H1 (cell line): ENCODE results near the gene MCL1. TPM values are rescaled to one million over a fixed set of nuclear protein-coding genes. Genes with fewer than 3 reads are reported as not detected.

Source experiments
- CHD7 ChIP-seq: fragments of 300-600 bp; sonication (generic); IDR thresholded peaks from 2 replicates; pipeline ENCODE4 v1.7.1; 2012; ENCODE audit warnings: low read length, moderate library complexity, mild to moderate bottlenecking, inconsistent platforms; ENCODE audit not compliant: insufficient replicate concordance
- KDM4A ChIP-seq: IDR thresholded peaks from one replicate; pipeline ENCODE4 v1.7.1; 2012; ENCODE audit warnings: low read depth, mild to moderate bottlenecking, moderate library complexity, low read length, inconsistent platforms; ENCODE audit not compliant: severe bottlenecking
- POLR2A ChIP-seq, 2 experiments: IDR thresholded peaks; 1 replicate in 1 of 2; 2 replicates in 1 of 2; pipeline ENCODE4 v1.6.1; 2011; ENCODE audit warnings: low read depth in 2 of 2, low read length in 2 of 2, mild to moderate bottlenecking in 2 of 2; ENCODE audit errors: control extremely low read depth in 1 of 2
- SAP30 ChIP-seq: fragments of 300-600 bp; sonication (generic); IDR thresholded peaks from 2 replicates; pipeline ENCODE4 v1.7.1; 2012; ENCODE audit warnings: low read length, moderate library complexity, mild to moderate bottlenecking, inconsistent platforms; ENCODE audit not compliant: insufficient read depth, insufficient replicate concordance
- SRF ChIP-seq: IDR thresholded peaks from 2 replicates; pipeline ENCODE4 v1.6.1; 2011; ENCODE audit warnings: mild to moderate bottlenecking, low read depth, low read length, moderate library complexity
- polyA plus RNA-seq, 7 experiments: library from polyadenylated mRNA; depleted of rRNA in 3 of 7; stranded (reverse) in 5 of 7; unstranded in 2 of 7; fragments of >200 nt in 5 of 7; fragments of 200-250 nt in 2 of 7; gene quantifications; 1 replicate in 5 of 7; 2 replicates in 1 of 7; 4 replicates in 1 of 7; pipeline versions ENCODE4 v1.2.1 to v1.2.3, GENCODE V29; 2011 to 2013; ENCODE audit warnings: missing spikeins in 2 of 7, mixed read lengths in 2 of 7
- total RNA-seq: library from RNA; stranded (reverse); fragmentation: NEBNext Ultra II Directional; extraction: Animal tissue kit (Norgen Biotek cat#: 25700); gene quantifications from 2 replicates; pipeline ENCODE4 v1.2.1, GENCODE V29; 2021

MCL1 gene
- total and polyA plus RNA-seq, 2 of the 8 experiments (the other 6 are each of a cell fraction or from before 2014, with no cell fraction given), result 61.1 to 218 TPM

- no peak for TF ChIP-seq CHD7
- TF ChIP-seq SRF, result no peak
- no peak for TF ChIP-seq SAP30
- TF ChIP-seq POLR2A (IDR thresholded peaks at IDR 0.05; ENCODE audit: control extremely low read depth in 1 of 2, low read depth in 2 of 2, low read length in 2 of 2), result no peak
- TF ChIP-seq KDM4A, result no peak
- TF ChIP-seq, all 59 proteins: peak for 0
Observed at GRCh38 chr1:150612014-150612345, 32.6 kb upstream of the MCL1 start (continued).
